Measurements from ENCODE around the gene POLE.

GRCh38 chr12:132595183-132595582 is 92.0 kb downstream of the POLE start:
- TF ChIP-seq POLR2A (IDR thresholded peaks at IDR 0.05) (no peak), CTCF (IDR thresholded peaks at IDR 0.05) (no peak)

Measured in esophagus squamous epithelium (tissue), 4 donors.